ENCODE measurements around the gene SERGEF. TPM values are rescaled to one million over a fixed set of nuclear protein-coding genes. Genes with fewer than 3 reads are reported as not detected.

Gene SERGEF
- total RNA-seq, 2 donors from 2014 or later = 21.1 to 28.2 TPM

Other genes starting within 250 kb of the SERGEF start
- under 1 TPM; 0.03 to 0.18 TPM for gene TPH1, start 33.2 kb upstream of the SERGEF start, total RNA-seq
- 1 to 10 TPM; 6.6 to 8.8 TPM for gene SAAL1, start 93.0 kb upstream of the SERGEF start, total RNA-seq
- not detected for gene MRGPRX3, start 119.5 kb upstream of the SERGEF start, total RNA-seq
- not detected for gene MRGPRX4, start 159.8 kb upstream of the SERGEF start, total RNA-seq
- gene SAA4, start 223.8 kb upstream of the SERGEF start, total RNA-seq = under 1 TPM in 1 of 2 donors, not detected in 1; 0.94 TPM
- 100 to 1,000 TPM in 1 of 2 donors, 10 to 100 TPM in 1; 45.8 to 223 TPM for gene SAA2, start 235.6 kb upstream of the SERGEF start, total RNA-seq

Measured in left cardiac atrium (tissue), 2 donors.